Measurements from ENCODE around the gene KLHL17. TPM values are rescaled to one million over a fixed set of nuclear protein-coding genes. Genes with fewer than 3 reads are reported as not detected.

The KLHL17 gene
- total RNA-seq, 1 experiment from 2014 or later = 27.8 TPM

DNA sequence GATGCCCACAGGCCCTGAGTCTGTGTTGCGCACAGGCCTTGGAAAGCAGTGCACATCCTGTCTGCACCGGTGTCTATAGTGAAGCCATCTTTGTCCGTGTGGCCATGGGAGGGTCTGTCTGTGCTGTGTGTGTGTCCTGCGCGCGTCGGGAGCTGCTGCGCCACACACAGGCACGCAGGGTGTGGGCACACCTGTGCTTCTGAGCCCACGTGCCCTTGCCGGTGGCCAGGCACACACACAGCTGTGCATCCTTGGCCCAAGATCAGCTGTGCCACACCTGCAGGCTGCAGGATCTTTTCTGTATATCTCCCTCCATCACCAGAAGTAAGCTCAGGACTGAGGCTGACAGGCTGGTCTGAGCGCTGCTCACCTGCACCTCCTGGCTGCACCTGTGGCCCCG, 39.9 kb upstream of the KLHL17 start:
- Mint-ChIP-seq H3K4me1 (ENCODE audit: low read depth, unreplicated experiment) (peaks cover 16% of the 10 kb centered on the region), H3K36me3 (ENCODE audit: insufficient read depth, unreplicated experiment) (no peaks in the 10 kb centered on the region), H3K27me3 (ENCODE audit: unreplicated experiment) (peaks cover 64% of the 10 kb centered on the region), H3K27ac (ENCODE audit: unreplicated experiment) (no peak overlapping the region), H3K4me3 (ENCODE audit: low read depth, unreplicated experiment) (no peak overlapping the region), H3K9me3 (ENCODE audit: low read depth, unreplicated experiment) (no peaks in the 10 kb centered on the region)
- TF ChIP-seq, protein P1, sequence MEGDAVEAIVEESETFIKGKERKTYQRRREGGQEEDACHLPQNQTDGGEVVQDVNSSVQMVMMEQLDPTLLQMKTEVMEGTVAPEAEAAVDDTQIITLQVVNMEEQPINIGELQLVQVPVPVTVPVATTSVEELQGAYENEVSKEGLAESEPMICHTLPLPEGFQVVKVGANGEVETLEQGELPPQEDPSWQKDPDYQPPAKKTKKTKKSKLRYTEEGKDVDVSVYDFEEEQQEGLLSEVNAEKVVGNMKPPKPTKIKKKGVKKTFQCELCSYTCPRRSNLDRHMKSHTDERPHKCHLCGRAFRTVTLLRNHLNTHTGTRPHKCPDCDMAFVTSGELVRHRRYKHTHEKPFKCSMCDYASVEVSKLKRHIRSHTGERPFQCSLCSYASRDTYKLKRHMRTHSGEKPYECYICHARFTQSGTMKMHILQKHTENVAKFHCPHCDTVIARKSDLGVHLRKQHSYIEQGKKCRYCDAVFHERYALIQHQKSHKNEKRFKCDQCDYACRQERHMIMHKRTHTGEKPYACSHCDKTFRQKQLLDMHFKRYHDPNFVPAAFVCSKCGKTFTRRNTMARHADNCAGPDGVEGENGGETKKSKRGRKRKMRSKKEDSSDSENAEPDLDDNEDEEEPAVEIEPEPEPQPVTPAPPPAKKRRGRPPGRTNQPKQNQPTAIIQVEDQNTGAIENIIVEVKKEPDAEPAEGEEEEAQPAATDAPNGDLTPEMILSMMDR (IDR thresholded peaks at IDR 0.05; ENCODE audit: unreplicated experiment) = no peak
- BruUV-seq (replicated peaks) = no TSS peak
- no peak for DNase-seq
- intact Hi-C loops (cut with micrococcal nuclease; ENCODE audit: unreplicated experiment) = no loop called here
- CTCF ChIA-PET = interaction anchor here (1.3 kb wide), 1 partner anchor 18 kb away, joined by 3 read pairs; no protein-coding TSS in a partner anchor

DNA sequence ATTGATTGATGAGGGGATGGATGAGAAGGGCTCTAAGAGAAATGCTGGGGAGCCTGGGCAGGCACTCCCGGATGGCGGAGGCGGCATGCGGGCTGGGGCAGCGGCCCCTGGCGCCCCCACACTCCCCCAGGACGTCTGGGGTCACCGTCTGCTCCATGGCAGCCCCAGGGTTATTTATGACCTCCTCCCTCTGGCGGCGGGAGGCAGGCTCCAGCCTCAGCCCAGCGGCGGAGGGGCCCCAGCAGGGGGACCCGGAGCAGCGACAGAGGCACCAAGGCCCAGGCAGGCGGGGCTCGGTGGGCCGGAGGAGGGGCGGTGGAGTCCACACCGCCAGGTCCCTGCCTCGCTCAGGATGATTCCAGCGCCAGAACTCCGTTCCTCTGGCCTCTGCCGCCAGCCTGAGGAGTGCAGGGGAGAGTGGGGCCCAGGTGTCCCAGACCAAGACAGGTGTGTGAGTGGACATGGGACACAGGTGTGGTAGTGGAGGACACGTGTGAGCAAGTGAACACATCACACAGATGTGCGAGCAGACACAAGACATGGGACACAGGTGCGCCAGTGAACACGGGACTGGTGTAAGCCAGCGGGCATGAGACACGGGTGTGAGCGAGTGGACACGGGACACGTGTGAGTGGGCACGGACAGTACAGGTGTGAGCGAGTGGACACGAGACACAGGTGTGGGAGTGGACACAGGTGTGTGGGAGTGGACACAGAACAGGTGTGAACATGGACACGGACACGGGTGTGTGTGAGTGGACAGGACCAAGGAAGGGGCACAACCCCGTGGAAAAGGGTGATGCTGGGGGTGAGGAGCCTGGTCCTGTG, 39.2 kb upstream of the KLHL17 start:
- CTCF ChIA-PET = interaction anchor here (1.3 kb wide), 1 partner anchor 17 kb away, joined by 3 read pairs; no protein-coding TSS in a partner anchor

DNA sequence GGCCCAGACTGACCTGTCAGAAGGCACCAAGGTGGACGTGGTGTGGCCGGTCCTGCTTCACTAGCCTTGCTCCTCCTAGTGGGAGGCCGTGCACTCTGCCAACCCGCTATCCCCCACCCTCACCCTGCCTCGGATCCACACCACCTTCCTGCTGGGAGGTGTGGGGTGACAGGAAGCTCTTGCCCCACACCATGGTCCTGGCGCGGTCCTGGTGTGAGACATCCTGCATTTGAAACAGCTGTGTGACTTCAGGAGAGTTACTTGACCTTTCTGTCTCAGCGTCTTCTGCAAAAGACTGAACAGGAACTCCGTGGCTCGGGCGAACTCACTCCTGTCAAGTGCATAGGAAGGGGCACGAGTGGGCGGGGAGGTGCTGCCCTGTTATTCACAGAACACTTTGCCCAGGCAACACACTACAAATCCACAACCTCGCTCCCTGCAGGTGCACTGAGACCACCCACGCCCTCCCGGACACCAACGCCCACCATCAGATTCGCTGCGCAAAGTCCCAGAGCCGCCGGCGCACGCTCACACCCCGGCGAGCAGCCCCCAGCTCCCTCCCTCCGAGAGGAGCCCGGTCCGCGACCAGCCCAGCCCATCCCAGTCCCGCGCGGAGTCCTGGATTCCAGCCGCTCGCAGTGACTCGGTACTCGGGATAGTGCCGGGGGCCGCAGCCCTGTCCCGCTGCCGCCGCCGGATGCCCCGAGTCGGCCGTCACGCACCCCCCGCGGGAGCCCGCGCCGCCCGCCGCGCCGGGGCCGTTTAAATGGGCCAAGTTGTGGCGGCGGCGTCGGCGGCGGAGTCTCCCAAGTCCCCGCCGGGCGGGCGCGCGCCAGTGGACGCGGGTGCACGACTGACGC, 37.0 kb upstream of the KLHL17 start, which contains the start of gene SAMD11:
Gene SAMD11, plus strand, starts transcription at position 793 of the 860 bp plus-strand sequence. CDS start 509 bp downstream, outside the sequence.
- BruUV-seq (replicated peaks) = no TSS peak
- peaks cover 65% of the 10 kb centered on the region for H3K27me3 Mint-ChIP-seq (ENCODE audit: unreplicated experiment)
- H3K36me3 Mint-ChIP-seq (ENCODE audit: insufficient read depth, unreplicated experiment) = no peaks in the 10 kb centered on the region
- peak; percentile 90 for DNase-seq
- no peak within 1 kb of the TSS for H3K27ac Mint-ChIP-seq (ENCODE audit: unreplicated experiment)
- peak within 1 kb of the TSS; percentile 32 for H3K4me3 Mint-ChIP-seq (ENCODE audit: low read depth, unreplicated experiment)
- intact Hi-C loops (cut with micrococcal nuclease; ENCODE audit: unreplicated experiment) = no loop called here
- H3K9me3 Mint-ChIP-seq (ENCODE audit: low read depth, unreplicated experiment) = no peaks in the 10 kb centered on the region
- CTCF ChIA-PET = no interaction called here
- peaks cover 16% of the 10 kb centered on the region for H3K4me1 Mint-ChIP-seq (ENCODE audit: low read depth, unreplicated experiment)
- TF ChIP-seq, protein P1 (IDR thresholded peaks at IDR 0.05; ENCODE audit: unreplicated experiment) = no peak

More for the DNA sequence above, 39.2 kb upstream of the KLHL17 start:
- H3K27ac Mint-ChIP-seq (ENCODE audit: unreplicated experiment) = peak overlapping the region; percentile 72
- peaks cover 16% of the 10 kb centered on the region for H3K4me1 Mint-ChIP-seq (ENCODE audit: low read depth, unreplicated experiment)
- no peak overlapping the region for H3K4me3 Mint-ChIP-seq (ENCODE audit: low read depth, unreplicated experiment)
- no TSS peak for BruUV-seq (replicated peaks)
- peak; percentile 68 for DNase-seq
- H3K27me3 Mint-ChIP-seq (ENCODE audit: unreplicated experiment) = peaks cover 61% of the 10 kb centered on the region
- TF ChIP-seq, protein P1 (IDR thresholded peaks at IDR 0.05; ENCODE audit: unreplicated experiment) = peak; percentile 41
- no peaks in the 10 kb centered on the region for H3K9me3 Mint-ChIP-seq (ENCODE audit: low read depth, unreplicated experiment)
- intact Hi-C loops (cut with micrococcal nuclease; ENCODE audit: unreplicated experiment) = no loop called here
- no peaks in the 10 kb centered on the region for H3K36me3 Mint-ChIP-seq (ENCODE audit: insufficient read depth, unreplicated experiment)

DNA sequence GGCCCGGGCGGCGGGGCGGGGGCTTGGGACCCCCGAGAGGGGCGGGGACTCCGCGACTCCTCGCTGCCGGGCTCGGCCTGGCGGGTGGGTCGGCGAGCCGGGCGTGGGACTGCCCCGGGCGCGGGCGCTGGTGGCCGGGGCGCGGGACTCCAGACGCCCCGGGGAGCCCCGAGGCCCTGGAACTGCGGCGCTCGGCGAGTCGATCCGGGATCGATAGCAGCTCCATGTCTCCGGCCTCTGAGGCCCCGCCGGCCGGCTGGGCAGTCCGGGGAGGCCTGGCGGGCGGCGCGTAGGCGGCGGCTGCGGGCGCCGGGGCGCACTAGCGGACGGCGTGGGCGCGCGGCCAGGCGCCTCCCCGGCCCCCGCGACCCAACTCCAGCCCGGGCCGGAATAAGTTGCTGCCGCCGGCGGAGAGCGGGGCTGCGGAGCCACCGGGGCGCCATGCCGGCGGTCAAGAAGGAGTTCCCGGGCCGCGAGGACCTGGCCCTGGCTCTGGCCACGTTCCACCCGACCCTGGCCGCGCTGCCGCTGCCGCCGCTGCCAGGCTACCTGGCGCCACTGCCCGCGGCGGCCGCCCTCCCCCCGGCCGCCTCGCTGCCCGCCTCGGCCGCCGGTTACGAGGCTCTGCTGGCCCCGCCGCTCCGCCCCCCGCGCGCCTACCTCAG, 36.3 kb upstream of the KLHL17 start:
- peaks cover 65% of the 10 kb centered on the region for H3K27me3 Mint-ChIP-seq (ENCODE audit: unreplicated experiment)
- peaks cover 4% of the 10 kb centered on the region for H3K36me3 Mint-ChIP-seq (ENCODE audit: insufficient read depth, unreplicated experiment)
- DNase-seq = no peak
- H3K27ac Mint-ChIP-seq (ENCODE audit: unreplicated experiment) = no peak overlapping the region
- no peaks in the 10 kb centered on the region for H3K9me3 Mint-ChIP-seq (ENCODE audit: low read depth, unreplicated experiment)
- no TSS peak for BruUV-seq (replicated peaks)
- H3K4me3 Mint-ChIP-seq (ENCODE audit: low read depth, unreplicated experiment) = peak overlapping the region; percentile 32
- peaks cover 16% of the 10 kb centered on the region for H3K4me1 Mint-ChIP-seq (ENCODE audit: low read depth, unreplicated experiment)
- intact Hi-C loops (cut with micrococcal nuclease; ENCODE audit: unreplicated experiment) = no loop called here
- TF ChIP-seq, protein P1 (IDR thresholded peaks at IDR 0.05; ENCODE audit: unreplicated experiment) = no peak
- CTCF ChIA-PET = no interaction called here
